ENCODE results near the gene BCO2.

BCO2 gene

GRCh38 chr11:112215621-112216020, 40.3 kb downstream of the BCO2 start:
- H3K4me3 ChIP-seq (replicated peaks; ENCODE audit: low read depth, low read length), result no peak overlapping the region
- no peak for DNase-seq (ENCODE audit: extremely low read depth, low read depth)
- no peak for TF ChIP-seq CTCF (IDR thresholded peaks at IDR 0.05; ENCODE audit: low read depth, low read length, missing control alignments)

GRCh38 chr11:112216561-112217105, 41.3 kb downstream of the BCO2 start:
- DNase-seq (ENCODE audit: extremely low read depth, low read depth), result no peak
- no peak for TF ChIP-seq CTCF (IDR thresholded peaks at IDR 0.05; ENCODE audit: low read depth, low read length, missing control alignments)
- H3K4me3 ChIP-seq (replicated peaks; ENCODE audit: low read depth, low read length), result no peak overlapping the region

- TF ChIP-seq CTCF (IDR thresholded peaks at IDR 0.05; ENCODE audit: low read depth, low read length, missing control alignments), result peak; percentile 53
- H3K4me3 ChIP-seq (replicated peaks; ENCODE audit: low read depth, low read length), result no peak overlapping the region
- DNase-seq (ENCODE audit: extremely low read depth, low read depth), result peak; percentile 70
Measured at GRCh38 chr11:112219476-112220232, 44.3 kb downstream of the BCO2 start.

- DNase-seq (ENCODE audit: extremely low read depth, low read depth), result no peak
- H3K4me3 ChIP-seq (replicated peaks; ENCODE audit: low read depth, low read length), result no peak overlapping the region
- no peak for TF ChIP-seq CTCF (IDR thresholded peaks at IDR 0.05; ENCODE audit: low read depth, low read length, missing control alignments)
Measured at GRCh38 chr11:112221274-112221835, 46.0 kb downstream of the BCO2 start.

- TF ChIP-seq CTCF (IDR thresholded peaks at IDR 0.05; ENCODE audit: low read depth, low read length, missing control alignments), result no peak
- DNase-seq (ENCODE audit: extremely low read depth, low read depth), result no peak
- no peak overlapping the region for H3K4me3 ChIP-seq (replicated peaks; ENCODE audit: low read depth, low read length)
Measured at GRCh38 chr11:112222303-112222702, 47.0 kb downstream of the BCO2 start.

GRCh38 chr11:112223121-112223520, 47.8 kb downstream of the BCO2 start:
- H3K4me3 ChIP-seq (replicated peaks; ENCODE audit: low read depth, low read length), result no peak overlapping the region
- DNase-seq (ENCODE audit: extremely low read depth, low read depth), result no peak
- no peak for TF ChIP-seq CTCF (IDR thresholded peaks at IDR 0.05; ENCODE audit: low read depth, low read length, missing control alignments)

Measured in HFF-Myc (cell line).